Stomach smooth muscle (tissue), 2 donors: ENCODE results near the gene BPHL.
"Not testable (repeated sequence)": the region's sequence is repeated elsewhere in the genome, so short reads cannot be mapped to it uniquely, and the experiment has no call there.

Experiments
- H3K27ac ChIP-seq: one replicate; pipeline ENCODE4 v1.7.0; 2013; ENCODE audit warnings: mild to moderate bottlenecking, low read length, inconsistent platforms
- H3K27me3 ChIP-seq, 2 donors: one replicate each; pipeline ENCODE4 v1.7.0; 2013; ENCODE audit warnings: low read length in 2 of 2; ENCODE audit not compliant: insufficient read depth in 2 of 2, control insufficient read depth in 1 of 2
- H3K36me3 ChIP-seq, 2 donors: one replicate each; pipeline ENCODE4 v1.7.0; 2013; ENCODE audit warnings: low read length in 2 of 2; ENCODE audit not compliant: control insufficient read depth in 2 of 2, insufficient read depth in 2 of 2
- H3K4me1 ChIP-seq: one replicate; pipeline ENCODE4 v1.7.0; 2013; ENCODE audit warnings: low read length; ENCODE audit not compliant: control insufficient read depth, insufficient read depth
- H3K4me3 ChIP-seq, 2 donors: one replicate each; pipeline ENCODE4 v1.7.0; 2013; ENCODE audit warnings: low read length in 2 of 2
- H3K9ac ChIP-seq, 2 donors: one replicate each; pipeline ENCODE4 v1.7.0; 2013; ENCODE audit warnings: low read length in 2 of 2, mild to moderate bottlenecking in 1 of 2
- H3K9me3 ChIP-seq, 2 donors: one replicate each; pipeline ENCODE4 v1.7.0; 2013; ENCODE audit warnings: low read length in 2 of 2; ENCODE audit not compliant: control insufficient read depth in 2 of 2
- donor health status: healthy.
- donor health status: Pancreatic carcinoma.

Gene BPHL

GRCh38 chr6:3152689-3153088 lies 34.2 kb downstream of the BPHL start:
- Histone ChIP-seq H3K9me3 (no peaks in the 10 kb centered on the region), H3K9ac (no peak overlapping the region), H3K4me3 (no peak overlapping the region), H3K4me1 (peaks cover 15% of the 10 kb centered on the region), H3K36me3 (peaks cover 8 to 14% of the 10 kb centered on the region in 2 donors), H3K27ac (no peak overlapping the region), H3K27me3 (no peaks in the 10 kb centered on the region)

GRCh38 chr6:3155416-3155815 lies 36.9 kb downstream of the BPHL start:
- not testable (repeated sequence) for H3K27me3 ChIP-seq, H3K9me3 ChIP-seq, H3K9ac ChIP-seq, H3K27ac ChIP-seq, H3K36me3 ChIP-seq, H3K4me3 ChIP-seq
- peaks cover 21% of the 10 kb centered on the region for H3K4me1 ChIP-seq

GRCh38 chr6:3156184-3157130 lies 37.9 kb downstream of the BPHL start:
- H3K36me3 ChIP-seq, H3K9me3 ChIP-seq, H3K27me3 ChIP-seq: not testable (repeated sequence)
- peak overlapping the region; percentile 72 to 88 for H3K4me3 ChIP-seq
- H3K27ac ChIP-seq = peak overlapping the region; percentile 91
- peak overlapping the region; percentile 71 to 79 for H3K9ac ChIP-seq
- H3K4me1 ChIP-seq = peaks cover 19% of the 10 kb centered on the region

DNA sequence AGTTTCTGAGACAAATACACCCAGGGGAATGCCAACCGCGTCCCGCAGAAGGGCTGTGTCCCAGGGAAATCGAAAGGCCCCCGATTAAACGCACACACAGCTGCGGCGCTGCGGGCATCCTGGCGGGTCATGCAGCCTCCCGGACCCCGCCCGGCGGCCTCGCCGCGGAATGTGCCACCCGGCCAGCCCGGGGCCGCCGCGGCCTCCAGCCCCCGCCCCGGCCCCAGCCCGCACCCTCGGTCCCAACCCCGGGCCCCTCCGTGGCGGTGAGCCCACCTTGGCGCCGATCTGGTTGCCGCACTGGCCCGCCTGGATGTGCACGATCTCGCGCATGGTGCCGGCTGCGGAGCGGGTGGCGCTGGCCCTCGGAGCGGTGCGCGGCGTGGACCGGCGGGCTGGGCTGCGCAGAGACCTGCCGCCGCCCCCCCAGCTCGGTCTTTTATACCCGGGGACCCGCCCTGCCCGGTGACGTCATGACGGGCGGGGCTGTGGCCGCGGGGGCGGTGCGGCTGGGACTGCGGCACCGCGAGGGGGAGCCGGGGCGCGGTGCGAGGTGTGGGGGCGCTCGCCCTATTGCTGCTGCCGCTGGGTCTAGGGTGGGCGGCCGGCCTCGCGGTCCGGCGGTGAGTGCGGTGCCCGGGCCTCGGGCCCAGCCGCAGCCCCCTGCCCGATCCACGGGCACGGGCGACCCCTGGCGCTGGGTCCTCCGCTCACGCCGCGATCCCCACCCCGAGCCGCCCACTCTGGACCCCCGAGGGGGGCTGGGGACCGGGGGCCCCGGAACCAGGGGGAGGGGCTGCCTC lies 38.8 kb downstream of the BPHL start, which contains the start of gene TUBB2A:
TSS of gene TUBB2A (minus strand) at position 414 of the 803 bp plus-strand sequence. CDS start at position 333, 81 bp downstream.
- peaks cover 4 to 5% of the 10 kb centered on the region in 2 donors for H3K36me3 ChIP-seq
- H3K9me3 ChIP-seq = no peaks in the 10 kb centered on the region
- no peaks in the 10 kb centered on the region for H3K27me3 ChIP-seq
- peak within 1 kb of the TSS; percentile 75 to 88 for H3K4me3 ChIP-seq
- H3K4me1 ChIP-seq = peaks cover 17% of the 10 kb centered on the region
- H3K27ac ChIP-seq = peak within 1 kb of the TSS; percentile 91
- peak within 1 kb of the TSS; percentile 80 to 95 for H3K9ac ChIP-seq

DNA sequence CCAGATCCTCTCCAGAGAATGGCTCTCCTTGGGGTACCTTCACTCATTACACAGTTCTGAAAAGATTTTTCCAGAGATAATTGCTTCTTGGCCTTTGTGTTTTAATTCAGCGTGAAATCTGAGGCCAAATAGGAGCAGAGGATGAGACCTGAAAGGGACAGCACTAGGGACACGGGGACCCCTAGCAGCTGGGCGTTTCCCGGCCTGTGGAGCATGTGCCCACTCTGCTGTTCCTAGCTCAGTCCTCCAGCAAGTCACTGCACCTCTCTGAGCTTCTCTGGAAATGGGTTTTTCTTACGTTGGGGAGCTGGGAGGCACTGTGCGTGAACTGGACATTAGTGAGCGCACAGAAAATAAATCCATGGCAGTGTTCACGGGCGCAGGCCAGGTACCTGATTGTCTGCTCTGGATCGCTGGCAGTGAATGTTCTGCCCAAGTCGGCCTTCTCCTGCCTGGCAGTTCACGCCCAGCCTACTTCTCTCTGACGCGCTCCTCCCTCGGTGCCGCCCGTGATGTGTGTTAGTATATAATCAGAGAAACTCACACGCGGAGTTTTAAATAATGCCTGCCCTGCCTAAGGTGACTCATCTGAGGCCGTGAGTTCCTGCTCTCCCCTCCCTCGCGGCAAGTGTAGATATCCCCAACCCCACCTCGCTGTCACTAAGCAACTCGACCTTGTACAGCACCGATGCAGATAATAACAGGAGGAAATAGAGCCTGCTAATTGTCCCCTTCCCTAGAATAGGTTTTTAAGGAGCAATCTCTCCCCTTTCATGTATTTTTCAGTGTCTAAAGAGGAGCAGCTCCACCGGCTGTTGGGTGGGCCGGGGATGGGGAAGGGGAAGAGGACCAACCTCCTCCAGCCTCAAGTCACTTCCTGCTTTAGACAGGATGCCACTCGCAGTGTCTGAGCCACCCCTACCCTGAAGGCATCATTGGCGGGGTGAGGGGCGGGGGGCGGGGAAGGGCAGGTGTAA lies 41.6 kb downstream of the BPHL start:
- H3K27me3 ChIP-seq = no peaks in the 10 kb centered on the region
- no peak overlapping the region for H3K4me3 ChIP-seq
- peak overlapping the region; percentile 37 for H3K27ac ChIP-seq
- H3K36me3 ChIP-seq = no peaks in the 10 kb centered on the region
- H3K4me1 ChIP-seq = peaks cover 17% of the 10 kb centered on the region
- peak overlapping the region in 1 of 2 donors; percentile 36 for H3K9ac ChIP-seq
- no peaks in the 10 kb centered on the region for H3K9me3 ChIP-seq

GRCh38 chr6:3162067-3162497 lies 43.6 kb downstream of the BPHL start:
- peak overlapping the region; percentile 29 to 67 for H3K9ac ChIP-seq
- peaks cover 9% of the 10 kb centered on the region for H3K4me1 ChIP-seq
- peak overlapping the region; percentile 66 to 83 for H3K4me3 ChIP-seq
- no peaks in the 10 kb centered on the region for H3K27me3 ChIP-seq
- H3K9me3 ChIP-seq = no peaks in the 10 kb centered on the region
- H3K27ac ChIP-seq = peak overlapping the region; percentile 75
- H3K36me3 ChIP-seq = no peaks in the 10 kb centered on the region

DNA sequence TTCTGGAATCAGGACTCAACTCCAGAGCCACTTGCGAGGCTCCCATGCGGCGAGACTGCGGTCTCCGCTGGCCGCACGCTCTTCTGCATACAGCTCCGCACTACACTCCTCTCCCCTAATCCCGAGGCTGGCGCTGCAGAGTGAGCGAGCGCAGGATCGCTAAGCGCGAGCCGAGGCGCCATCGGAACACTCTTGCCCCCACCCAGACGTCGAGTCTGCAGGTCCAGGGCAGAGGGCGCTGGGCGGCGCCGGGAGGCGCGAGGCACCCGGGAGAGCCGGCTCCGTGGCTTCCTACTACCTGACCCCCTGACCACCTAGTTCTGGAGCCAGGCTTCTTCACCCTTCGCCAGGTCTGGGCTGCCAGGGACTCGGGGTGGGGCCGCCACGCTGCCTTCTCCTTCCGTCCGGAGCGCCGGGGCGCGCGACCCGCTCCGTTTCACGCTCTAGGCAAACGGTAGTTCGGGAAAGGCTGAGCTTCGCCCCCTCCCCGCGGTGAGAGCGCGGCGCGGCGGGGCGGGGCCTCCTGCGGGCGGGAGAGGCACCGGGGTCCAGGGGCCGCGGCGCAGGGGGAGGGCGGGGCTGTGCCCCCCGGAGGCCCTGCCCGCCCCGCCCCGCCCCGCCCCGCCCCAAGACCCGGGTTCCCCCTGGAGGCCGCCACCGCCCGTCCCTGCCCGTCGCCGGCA lies 44.2 kb downstream of the BPHL start:
- Histone ChIP-seq H3K4me1 (peaks cover 9% of the 10 kb centered on the region), H3K4me3 (peak overlapping the region; percentile 66 to 83), H3K27me3 (no peaks in the 10 kb centered on the region), H3K27ac (peak overlapping the region; percentile 75), H3K36me3 (no peaks in the 10 kb centered on the region), H3K9ac (peak overlapping the region; percentile 67 to 78), H3K9me3 (no peaks in the 10 kb centered on the region)

DNA sequence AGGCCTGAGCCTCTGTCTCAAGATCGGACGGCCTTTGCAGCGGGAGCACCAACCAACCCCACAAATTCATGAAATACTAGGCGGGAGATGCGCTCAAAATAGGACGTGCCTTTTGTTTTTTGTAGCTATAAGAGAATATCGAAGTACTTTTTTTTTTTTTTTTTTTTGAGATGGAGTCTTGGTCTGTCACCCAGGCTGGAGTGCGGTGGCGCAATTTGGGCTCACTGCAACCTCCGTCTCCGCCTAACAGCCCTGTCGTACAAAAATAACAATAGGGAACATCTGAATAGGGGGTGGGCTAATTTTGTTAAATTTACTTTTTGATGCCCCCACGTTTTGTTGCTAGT lies 44.7 kb downstream of the BPHL start:
- Histone ChIP-seq H3K9me3 (no peaks in the 10 kb centered on the region), H3K4me3 (peak overlapping the region; percentile 28 to 83), H3K9ac (peak overlapping the region; percentile 51 to 55), H3K27me3 (no peaks in the 10 kb centered on the region), H3K4me1 (peaks cover 9% of the 10 kb centered on the region), H3K27ac (no peak overlapping the region), H3K36me3 (no peaks in the 10 kb centered on the region)

GRCh38 chr6:3164388-3164787 lies 45.9 kb downstream of the BPHL start:
- H3K9me3 ChIP-seq = no peaks in the 10 kb centered on the region
- peaks cover 9% of the 10 kb centered on the region for H3K4me1 ChIP-seq
- no peak overlapping the region for H3K27ac ChIP-seq
- no peaks in the 10 kb centered on the region for H3K27me3 ChIP-seq
- H3K4me3 ChIP-seq = no peak overlapping the region
- H3K36me3 ChIP-seq = no peaks in the 10 kb centered on the region
- H3K9ac ChIP-seq = no peak overlapping the region
